Small intestine (tissue), 7 donors: ENCODE measurements around the gene ZNF710. TPM values are rescaled to one million over a fixed set of nuclear protein-coding genes. Genes with fewer than 3 reads are reported as not detected.

Experiments
- DNase-seq, 2 donors: peaks; one replicate each; pipeline versions ENCODE4 v3.0.0 to v3.0.0-alpha.2; 2013
- FAIRE-seq: peaks from 2 replicates; lab custom pipeline; 2012; peaks lifted over from hg19 to GRCh38; lab: Jason Lieb, UNC
- H3K27ac ChIP-seq, 3 donors: one replicate each; pipeline ENCODE4 v1.5.1; 2013; ENCODE audit warnings: low read length in 2 of 3, mild to moderate bottlenecking in 2 of 3, control low read depth in 1 of 3, inconsistent platforms in 1 of 3, low read depth in 1 of 3, moderate library complexity in 1 of 3
- H3K27me3 ChIP-seq, 3 donors: one replicate each; pipeline ENCODE4 v1.6.1; 2013; ENCODE audit warnings: low read length in 3 of 3, inconsistent platforms in 1 of 3; ENCODE audit not compliant: control insufficient read depth in 3 of 3, insufficient read depth in 3 of 3
- H3K36me3 ChIP-seq, 3 donors: one replicate each; pipeline ENCODE4 v1.6.1; 2013; ENCODE audit warnings: low read length in 3 of 3, inconsistent platforms in 1 of 3, low read depth in 1 of 3, mild to moderate bottlenecking in 1 of 3, moderate library complexity in 1 of 3; ENCODE audit not compliant: control insufficient read depth in 3 of 3, insufficient read depth in 2 of 3
- H3K4me1 ChIP-seq, 3 donors: one replicate each; pipeline ENCODE4 v1.6.1; 2013; ENCODE audit warnings: low read length in 2 of 3, inconsistent platforms in 1 of 3, low read depth in 1 of 3, mild to moderate bottlenecking in 1 of 3, moderate library complexity in 1 of 3; ENCODE audit not compliant: control insufficient read depth in 3 of 3, insufficient read depth in 2 of 3
- H3K4me3 ChIP-seq, 3 donors: one replicate each; pipeline ENCODE4 v1.5.1; 2013; ENCODE audit warnings: low read length in 3 of 3, control low read depth in 1 of 3, inconsistent platforms in 1 of 3, low read depth in 1 of 3, mild to moderate bottlenecking in 1 of 3, moderate library complexity in 1 of 3
- H3K9me3 ChIP-seq, 2 donors: one replicate each; pipeline ENCODE4 v1.6.1; 2013; ENCODE audit warnings: low read depth in 1 of 2, low read length in 1 of 2; ENCODE audit not compliant: control insufficient read depth in 2 of 2, insufficient read depth in 1 of 2
- WGBS, 3 donors: extraction: QIAGEN DNeasy Blood & Tissue Kit; methylation state at CpG; one replicate each; pipeline ENCODE4 v1.1.7; 2013; 5-methylcytosine and 5-hydroxymethylcytosine counted together
- polyA plus RNA-seq, 4 donors: library from polyadenylated mRNA; stranded (reverse) in 3 of 4; unstranded in 1 of 4; fragments of 200-250 nt in 3 of 4; fragments of 120-200 nt in 1 of 4; gene quantifications; one replicate each; pipeline versions ENCODE4 v1.2.1 to v1.2.3, GENCODE V29; 2013
- donor health status: healthy with polysubstance abuse.
- donor health status: control.
- donor health status: control.
- donor health status: Bipolar disorder and iron deficiency.
- donor health status: healthy.

Gene ZNF710
- polyA plus RNA-seq, 4 donors: 10.3 to 26.4 (median 18.8) TPM

GRCh38 chr15:90015749-90016148 is 14.6 kb downstream of the ZNF710 start:
- FAIRE-seq: no peak
- Histone ChIP-seq H3K4me3 (no peak overlapping the region), H3K36me3 (peaks cover 0 to 34% (median 0%) of the 10 kb centered on the region in 3 donors), H3K27me3 (no peaks in the 10 kb centered on the region), H3K4me1 (peaks cover 11 to 32% (median 14%) of the 10 kb centered on the region in 3 donors), H3K9me3 (peaks cover 0 to 17% of the 10 kb centered on the region in 2 donors), H3K27ac (peak overlapping the region in 1 of 3 donors; percentile 82)
- 27 to 66% (median 46%) methylated on average over 8 of the region's 8 CpGs for WGBS, 3 donors
- peak in 1 of 2 donors; percentile 94 for DNase-seq

GRCh38 chr15:90016721-90017120 is 15.6 kb downstream of the ZNF710 start:
- FAIRE-seq: no peak
- WGBS, 3 donors: 13 to 50% (median 22%) methylated on average over 4 of the region's 4 CpGs
- DNase-seq: peak; percentile 39 to 68
- Histone ChIP-seq H3K9me3 (peaks cover 0 to 11% of the 10 kb centered on the region in 2 donors), H3K36me3 (peaks cover 0 to 38% (median 0%) of the 10 kb centered on the region in 3 donors), H3K4me1 (peaks cover 11 to 33% (median 14%) of the 10 kb centered on the region in 3 donors), H3K4me3 (no peak overlapping the region), H3K27ac (peak overlapping the region; percentile 13 to 82 (median 50)), H3K27me3 (no peaks in the 10 kb centered on the region)

- FAIRE-seq: no peak
- Histone ChIP-seq H3K27ac (peak overlapping the region; percentile 52 to 74 (median 72)), H3K27me3 (no peaks in the 10 kb centered on the region), H3K9me3 (no peaks in the 10 kb centered on the region), H3K4me3 (no peak overlapping the region), H3K4me1 (peaks cover 11 to 30% (median 14%) of the 10 kb centered on the region in 3 donors), H3K36me3 (peaks cover 0 to 36% (median 0%) of the 10 kb centered on the region in 3 donors)
- WGBS, 3 donors: 35 to 69% (median 51%) methylated on average over 17 of the region's 17 CpGs
- DNase-seq: peak; percentile 30 to 52
Measured at GRCh38 chr15:90018216-90018831, 17.2 kb downstream of the ZNF710 start.

DNA sequence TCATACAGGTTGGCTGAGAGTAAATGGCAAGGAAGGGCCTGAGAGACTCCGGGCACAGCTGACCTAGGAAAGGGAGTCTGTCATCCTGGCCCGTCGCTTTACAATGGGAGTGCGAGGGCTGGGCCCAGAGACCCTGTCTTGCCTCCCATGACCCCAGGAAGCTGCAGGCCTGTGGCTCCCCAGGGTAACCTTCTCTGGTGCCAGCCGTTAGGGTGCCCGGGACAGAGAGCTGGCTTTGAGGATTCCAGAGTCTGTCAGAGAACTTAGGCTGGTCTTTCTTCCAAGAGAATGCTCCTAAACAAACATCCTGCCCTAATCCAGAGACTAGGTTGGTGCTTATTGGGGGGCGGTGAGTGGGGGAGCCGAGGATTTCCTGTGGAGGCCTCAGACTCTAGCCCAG is 18.5 kb downstream of the ZNF710 start:
- Histone ChIP-seq H3K36me3 (peaks cover 0 to 39% (median 0%) of the 10 kb centered on the region in 3 donors), H3K27ac (peak overlapping the region in 1 of 3 donors; percentile 80), H3K4me1 (peaks cover 7 to 25% (median 14%) of the 10 kb centered on the region in 3 donors), H3K4me3 (no peak overlapping the region), H3K27me3 (no peaks in the 10 kb centered on the region), H3K9me3 (no peaks in the 10 kb centered on the region)
- DNase-seq (no peak), FAIRE-seq (no peak)
- WGBS, 3 donors: 77 to 85% (median 82%) methylated on average over 8 of the region's 8 CpGs

- WGBS, 3 donors: 62 to 74% (median 65%) methylated on average over 17 to 18 of the region's 18 CpGs
- H3K36me3 ChIP-seq: peaks cover 0 to 39% (median 0%) of the 10 kb centered on the region in 3 donors
- FAIRE-seq (no peak), DNase-seq (no peak)
- no peak overlapping the region for H3K4me3 ChIP-seq
- H3K9me3 ChIP-seq: no peaks in the 10 kb centered on the region
- H3K27ac ChIP-seq: peak overlapping the region in 2 of 3 donors; percentile 30 to 80
- H3K4me1 ChIP-seq: peaks cover 7 to 25% (median 16%) of the 10 kb centered on the region in 3 donors
- no peaks in the 10 kb centered on the region for H3K27me3 ChIP-seq
Measured at GRCh38 chr15:90020021-90020735, 19.1 kb downstream of the ZNF710 start.

GRCh38 chr15:90020936-90021507 is 19.9 kb downstream of the ZNF710 start:
- DNase-seq: peak; percentile 47 to 62
- no peak for FAIRE-seq
- Histone ChIP-seq H3K27me3 (no peaks in the 10 kb centered on the region), H3K36me3 (peaks cover 0 to 39% (median 0%) of the 10 kb centered on the region in 3 donors), H3K27ac (peak overlapping the region in 1 of 3 donors; percentile 30), H3K9me3 (no peaks in the 10 kb centered on the region), H3K4me3 (no peak overlapping the region), H3K4me1 (peaks cover 7 to 25% (median 16%) of the 10 kb centered on the region in 3 donors)
- WGBS, 3 donors: 48 to 72% (median 62%) methylated on average over 10 of the region's 10 CpGs

DNA sequence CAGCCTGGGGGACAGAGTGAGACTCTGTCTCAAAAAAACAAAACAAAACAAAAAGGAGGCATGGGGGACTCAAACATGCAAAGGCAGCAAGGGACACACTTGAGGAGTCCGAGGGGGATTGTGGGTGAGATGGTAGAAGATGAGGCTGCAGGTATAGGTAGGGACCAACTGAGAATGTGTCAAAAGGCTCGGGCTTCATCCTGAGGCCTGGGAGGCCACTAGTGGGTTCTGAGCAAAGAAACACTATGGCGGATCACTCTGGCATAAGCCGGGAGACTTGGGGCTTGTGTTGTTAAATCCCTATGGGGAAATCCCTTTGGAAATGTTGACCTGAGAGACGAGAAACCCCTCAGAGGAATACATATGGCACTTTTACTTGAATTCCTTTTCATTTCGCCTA is 21.2 kb downstream of the ZNF710 start:
- H3K9me3 ChIP-seq: no peaks in the 10 kb centered on the region
- no peak overlapping the region for H3K4me3 ChIP-seq
- H3K36me3 ChIP-seq: peaks cover 0 to 33% (median 0%) of the 10 kb centered on the region in 3 donors
- DNase-seq (no peak), FAIRE-seq (no peak)
- peaks cover 2 to 16% (median 11%) of the 10 kb centered on the region in 3 donors for H3K4me1 ChIP-seq
- H3K27ac ChIP-seq: no peak overlapping the region
- no peaks in the 10 kb centered on the region for H3K27me3 ChIP-seq
- WGBS, 3 donors: 88 to 92% (median 92%) methylated on average over 6 of the region's 6 CpGs
